Endodermal cell (in vitro differentiated cells): Measurements from ENCODE around the gene GATAD2B. TPM values are rescaled to one million over a fixed set of nuclear protein-coding genes. Genes with fewer than 3 reads are reported as not detected.
A peak's percentile ranks its signal among the peaks of the same experiment; 100 is the strongest.

Experiments
- DNase-seq: peaks from one replicate; pipeline ENCODE4 v3.0.0-alpha.2; 2017
- H3K27ac ChIP-seq: 2 replicates; pipeline ENCODE4 v1.5.1; 2013; ENCODE audit warnings: mild to moderate bottlenecking, low read depth, low read length, moderate library complexity
- H3K27me3 ChIP-seq: 2 replicates; pipeline ENCODE4 v1.6.1; 2013; ENCODE audit warnings: mild to moderate bottlenecking, low read length, moderate library complexity; ENCODE audit not compliant: insufficient read depth, control insufficient read depth, poor library complexity, severe bottlenecking
- H3K36me3 ChIP-seq: 2 replicates; pipeline ENCODE4 v1.7.0; 2013; ENCODE audit warnings: mild to moderate bottlenecking, low read length, moderate library complexity; ENCODE audit not compliant: control insufficient read depth, insufficient read depth
- H3K4me1 ChIP-seq: one replicate; pipeline ENCODE4 v1.7.0; 2013; ENCODE audit warnings: low read length; ENCODE audit not compliant: control insufficient read depth, insufficient read depth
- H3K4me3 ChIP-seq: 2 replicates; pipeline ENCODE4 v1.5.1; 2013; ENCODE audit warnings: mild to moderate bottlenecking, low read length, moderate library complexity
- H3K9ac ChIP-seq: 2 replicates; pipeline ENCODE4 v1.6.1; 2013; ENCODE audit warnings: mild to moderate bottlenecking, low read length, moderate library complexity; ENCODE audit not compliant: poor library complexity, severe bottlenecking; ENCODE audit errors: extremely low read depth
- H3K9me3 ChIP-seq: 2 replicates; pipeline ENCODE4 v1.6.1; 2013; ENCODE audit warnings: mild to moderate bottlenecking, low read length, moderate library complexity; ENCODE audit not compliant: control insufficient read depth
- H3K27ac Mint-ChIP-seq: 2 replicates; pipeline ENCODE4 v1.8.0; 2020; ENCODE audit warnings: mixed read lengths
- H3K27me3 Mint-ChIP-seq: 2 replicates; pipeline ENCODE4 v1.8.0; 2021; ENCODE audit warnings: mild to moderate bottlenecking, mixed read lengths; ENCODE audit not compliant: insufficient read depth
- H3K36me3 Mint-ChIP-seq: 2 replicates; pipeline ENCODE4 v1.8.0; 2020; ENCODE audit warnings: low read depth, mixed read lengths
- H3K4me1 Mint-ChIP-seq: 2 replicates; pipeline ENCODE4 v1.8.0; 2020; ENCODE audit warnings: mixed read lengths
- H3K4me3 Mint-ChIP-seq: 2 replicates; pipeline ENCODE4 v1.8.0; 2020; ENCODE audit warnings: mild to moderate bottlenecking, moderate library complexity, mixed read lengths
- H3K9me3 Mint-ChIP-seq: 2 replicates; pipeline ENCODE4 v1.8.0; 2020; ENCODE audit warnings: mild to moderate bottlenecking, mixed read lengths
- CTCF ChIP-seq: fragments of 200-600 bp; sonication (generic); conservative IDR thresholded peaks from 2 replicates; pipeline ENCODE4 v1.5.0; 2021; ENCODE audit warnings: antibody characterized with exemption, mild to moderate bottlenecking
- WGBS, 2 experiments: methylation state at CpG; one replicate each; pipeline versions ENCODE4 v1.1.5 to v1.1.7; 2013; ENCODE audit warnings: missing lambda C conversion rate in 2 of 2, mixed read lengths in 1 of 2; ENCODE audit not compliant: insufficient coverage in 1 of 2, insufficient read length in 1 of 2; 5-methylcytosine and 5-hydroxymethylcytosine counted together
- total RNA-seq, 2 donors: library from RNA; stranded (reverse); fragmentation: NEBNext Ultra II Directional in 1 of 2; extraction: Animal tissue kit (Norgen Biotek cat#: 25700) in 1 of 2; gene quantifications; 2 replicates in 1 of 2; 3 replicates in 1 of 2; pipeline ENCODE4 v1.2.1, GENCODE V29; 2021

The GATAD2B gene
- total RNA-seq, 2 donors from 2014 or later = 45.2 to 51.2 TPM

- H3K9me3 ChIP-seq = no peaks in the 10 kb centered on the region
- peaks cover 78% of the 10 kb centered on the region for H3K36me3 ChIP-seq
- no peak overlapping the region for H3K27ac Mint-ChIP-seq
- H3K4me3 ChIP-seq = no peak overlapping the region
- no CpG with 5 or more reads among the region's 2 CpGs for WGBS, 2 experiments
- no peak overlapping the region for H3K27ac ChIP-seq
- no peak overlapping the region for H3K9ac ChIP-seq
- no peak for DNase-seq
- H3K4me1 Mint-ChIP-seq = peaks cover 6% of the 10 kb centered on the region
- H3K4me1 ChIP-seq = no peaks in the 10 kb centered on the region
- H3K27me3 Mint-ChIP-seq = no peaks in the 10 kb centered on the region
- no peak for TF ChIP-seq CTCF
- no peak overlapping the region for H3K4me3 Mint-ChIP-seq
- peaks cover 62% of the 10 kb centered on the region for H3K36me3 Mint-ChIP-seq
- H3K9me3 Mint-ChIP-seq = no peaks in the 10 kb centered on the region
- no peaks in the 10 kb centered on the region for H3K27me3 ChIP-seq
These were observed 151.5 kb downstream of the GATAD2B start for GRCh38 chr1:153771261-153771660.

- Histone ChIP-seq H3K4me3 (no peak overlapping the region), H3K9ac (no peak overlapping the region), H3K36me3 (peaks cover 82% of the 10 kb centered on the region), H3K9me3 (no peaks in the 10 kb centered on the region), H3K27me3 (no peaks in the 10 kb centered on the region), H3K27ac (no peak overlapping the region), H3K4me1 (no peaks in the 10 kb centered on the region)
- peaks cover 6% of the 10 kb centered on the region for H3K4me1 Mint-ChIP-seq
- DNase-seq = no peak
- TF ChIP-seq CTCF = no peak
- no peak overlapping the region for H3K4me3 Mint-ChIP-seq
- 20 to 84% methylated on average over 1 to 11 of the region's 11 CpGs for WGBS, 2 experiments
- H3K27ac Mint-ChIP-seq = no peak overlapping the region
- H3K27me3 Mint-ChIP-seq = no peaks in the 10 kb centered on the region
- H3K9me3 Mint-ChIP-seq = no peaks in the 10 kb centered on the region
- peaks cover 67% of the 10 kb centered on the region for H3K36me3 Mint-ChIP-seq
These were observed 152.0 kb downstream of the GATAD2B start for GRCh38 chr1:153770797-153771196.

- H3K4me3 Mint-ChIP-seq = no peak overlapping the region
- 90 to 92% methylated on average over 3 of the region's 3 CpGs for WGBS, 2 experiments
- Histone ChIP-seq H3K27ac (no peak overlapping the region), H3K27me3 (no peaks in the 10 kb centered on the region), H3K9ac (no peak overlapping the region), H3K9me3 (no peaks in the 10 kb centered on the region), H3K4me3 (no peak overlapping the region), H3K36me3 (peaks cover 90% of the 10 kb centered on the region), H3K4me1 (no peaks in the 10 kb centered on the region)
- H3K27ac Mint-ChIP-seq = peak overlapping the region; percentile 41
- TF ChIP-seq CTCF = no peak
- H3K4me1 Mint-ChIP-seq = no peaks in the 10 kb centered on the region
- H3K9me3 Mint-ChIP-seq = no peaks in the 10 kb centered on the region
- H3K27me3 Mint-ChIP-seq = no peaks in the 10 kb centered on the region
- peaks cover 75% of the 10 kb centered on the region for H3K36me3 Mint-ChIP-seq
- DNase-seq = no peak
These were observed 153.6 kb downstream of the GATAD2B start for GRCh38 chr1:153769221-153769620.
